Activated CD4-positive, CD25-positive, alpha-beta regulatory T cell (primary cell): ENCODE measurements around the gene TTC38.

Experiments used
- DNase-seq, 4 experiments: peaks; one replicate each; lab custom pipeline; 2025; lab: John Stamatoyannopoulos, UW

TTC38 gene

DNA sequence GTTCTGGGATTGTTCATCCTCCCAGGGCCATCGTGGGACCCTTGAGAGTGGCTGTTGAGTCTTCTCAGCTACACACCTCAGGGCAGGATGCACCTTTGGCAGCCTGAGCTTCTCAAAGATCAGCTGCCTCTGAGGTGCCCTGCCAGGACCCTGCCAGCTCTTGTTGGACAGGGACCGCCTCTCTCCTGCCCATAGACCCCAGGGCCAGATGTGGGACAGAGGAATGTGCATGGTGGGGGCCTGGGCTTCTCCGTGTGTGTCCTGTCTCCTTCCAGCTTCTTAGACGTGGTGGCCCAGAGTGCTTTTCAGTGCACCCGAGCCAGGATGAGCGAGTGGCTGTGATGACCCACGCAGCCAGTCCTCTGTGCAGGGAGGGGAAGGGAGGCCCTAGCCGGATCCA, 61.8 kb downstream of the TTC38 start:
- DNase-seq: no peak

DNA sequence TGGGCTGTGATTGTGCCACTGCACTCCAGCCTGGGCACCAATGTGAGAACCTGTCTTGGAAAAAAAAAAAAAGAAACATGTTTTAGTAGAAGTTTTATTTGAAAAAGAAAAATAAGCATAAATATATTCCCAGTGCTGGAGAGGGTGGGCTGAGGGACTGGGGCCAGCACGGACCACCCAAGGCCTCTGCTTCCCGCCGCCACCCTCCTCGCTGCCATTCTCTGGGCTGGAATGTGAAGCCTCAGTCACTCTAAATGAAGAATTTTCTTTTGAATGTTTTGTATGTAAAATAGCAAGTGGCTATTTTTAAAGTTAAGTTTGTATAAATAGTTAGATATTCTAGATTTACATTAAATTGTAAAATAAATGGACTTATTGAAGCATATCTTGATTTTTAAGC, 62.6 kb downstream of the TTC38 start:
- DNase-seq: no peak

DNA sequence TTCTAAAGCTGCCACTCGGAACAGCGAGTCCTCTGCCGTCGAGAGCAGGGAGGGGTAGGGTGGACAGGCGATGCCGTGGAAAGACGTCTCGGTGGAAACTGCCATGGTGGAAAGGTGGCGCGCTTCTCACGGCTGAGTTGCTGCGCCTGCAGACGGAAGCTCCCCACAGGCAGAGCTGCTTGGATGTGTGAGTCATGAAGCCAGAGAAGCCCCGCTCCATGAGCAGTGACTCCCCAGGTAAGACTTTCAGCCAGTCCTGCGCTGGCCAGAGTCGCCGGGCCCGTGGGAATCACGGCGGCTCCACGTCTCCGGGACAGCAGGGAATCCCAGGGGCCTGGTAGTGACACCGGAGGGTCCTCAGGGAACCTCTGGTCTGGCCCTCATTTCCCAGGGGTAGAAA, 63.7 kb downstream of the TTC38 start:
- DNase-seq: no peak

DNA sequence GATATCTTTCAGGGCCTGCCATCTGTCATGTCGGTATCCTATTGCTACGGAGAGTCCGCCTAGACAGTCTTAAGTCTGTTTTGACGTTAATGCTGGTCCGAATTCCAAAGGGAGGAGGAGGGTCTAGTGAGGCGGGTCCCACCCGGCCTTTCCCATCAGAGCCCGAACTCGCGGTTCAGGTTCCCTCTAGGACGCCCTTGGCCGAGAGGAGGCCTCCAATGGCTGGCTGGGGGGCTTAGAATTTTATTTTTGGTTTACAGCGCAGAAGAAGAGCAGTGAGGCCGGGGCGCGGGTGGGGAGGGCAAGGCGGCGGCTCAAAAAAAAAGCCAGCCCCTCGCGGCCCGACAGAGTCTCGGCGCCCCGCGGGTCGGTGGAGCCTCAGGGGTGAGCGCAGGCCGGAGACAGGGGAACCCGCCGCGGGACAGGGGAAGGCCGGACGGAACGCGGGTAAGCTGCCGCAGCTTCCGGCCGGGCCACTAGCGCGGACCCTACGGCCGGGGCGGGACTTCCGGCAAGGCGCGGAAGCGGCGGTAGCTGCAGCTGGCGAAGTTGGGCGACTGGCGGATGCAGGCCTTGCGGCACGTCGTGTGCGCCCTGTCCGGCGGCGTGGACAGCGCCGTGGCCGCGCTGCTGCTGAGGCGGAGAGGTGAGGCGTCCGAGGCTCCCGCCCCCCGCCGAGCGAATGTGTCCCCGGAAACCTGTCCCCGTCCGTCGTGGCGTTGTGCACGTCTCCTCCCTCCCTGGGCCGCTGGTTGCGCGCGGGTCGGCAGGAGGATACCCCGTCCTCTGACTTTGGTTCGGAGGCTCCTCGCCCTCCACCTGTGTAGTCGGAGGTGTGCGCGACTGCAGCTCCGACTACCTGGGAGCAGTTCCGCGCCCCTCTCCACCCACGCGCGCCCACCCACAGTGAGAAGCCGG, 67.7 kb downstream of the TTC38 start, which contains the start of gene TRMU:
TRMU (plus strand) TSS at position 514 of the 918 bp plus-strand sequence; CDS start at position 565, 51 bp downstream.
- DNase-seq: peak; percentile 54 to 60 (median 54)

DNA sequence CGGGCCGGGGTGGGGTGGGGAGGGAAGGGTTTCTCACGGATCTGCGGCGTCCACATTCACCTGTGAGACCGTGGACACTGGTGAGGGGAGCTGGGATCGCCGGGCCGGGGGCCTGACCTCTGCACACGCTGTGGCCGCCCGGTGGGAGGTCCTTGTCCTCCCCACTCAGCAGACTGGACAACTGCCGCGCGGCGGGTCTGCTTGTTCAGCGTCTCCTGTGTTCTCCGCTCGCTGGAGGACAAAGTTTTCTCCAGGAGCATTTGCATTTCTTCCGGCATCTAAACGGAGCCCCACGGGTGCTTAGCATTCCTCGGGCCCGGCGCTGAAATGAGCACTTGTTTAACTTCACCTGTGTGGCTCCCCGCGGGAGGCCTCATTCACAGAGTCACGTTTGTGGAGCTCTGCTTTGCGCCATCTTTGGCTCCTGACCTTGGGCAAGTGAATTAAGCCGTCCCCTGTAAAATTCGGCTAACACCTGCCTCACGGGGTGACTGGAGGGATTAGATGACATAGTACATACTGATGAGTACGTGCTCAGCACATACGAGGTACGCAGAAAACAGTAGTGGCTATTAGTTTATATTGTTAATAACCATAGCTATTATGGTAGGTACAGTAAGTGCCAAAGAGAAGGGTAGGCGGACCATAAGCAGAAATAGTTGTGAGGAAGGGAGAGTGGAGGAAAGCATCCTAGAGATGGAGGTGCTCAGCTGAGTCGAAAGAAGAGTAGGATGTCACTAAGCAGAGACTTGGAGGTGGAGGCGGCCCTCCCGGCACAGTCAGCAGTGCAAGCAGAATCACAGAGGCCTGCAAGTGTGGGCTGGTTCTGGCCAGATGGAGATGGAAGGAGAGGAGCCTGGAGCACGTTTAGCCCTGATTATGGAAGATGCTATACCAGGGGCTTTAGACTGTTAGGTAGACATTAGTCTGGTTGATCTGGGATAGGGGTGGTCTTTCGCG, 68.6 kb downstream of the TTC38 start:
- no peak for DNase-seq

DNA sequence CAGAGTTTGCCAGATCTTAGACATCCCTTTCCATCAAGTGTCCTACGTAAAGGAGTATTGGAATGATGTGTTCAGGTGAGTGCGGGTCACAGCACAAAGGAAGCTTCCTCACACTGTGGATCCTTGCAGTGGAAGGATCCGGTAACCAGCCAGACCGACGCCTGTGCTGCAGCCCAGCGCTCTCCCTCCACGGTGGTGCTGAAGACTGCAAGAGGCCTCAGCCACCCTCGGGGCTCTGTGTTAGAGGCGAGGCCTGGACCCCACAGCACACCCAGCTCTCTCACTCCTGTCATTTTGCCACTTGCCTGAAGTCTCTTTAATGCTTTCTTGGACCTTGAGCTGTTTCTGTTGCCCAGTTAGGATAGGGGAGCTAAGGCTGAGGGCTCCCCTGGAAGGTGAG, 70.1 kb downstream of the TTC38 start:
- no peak for DNase-seq

DNA sequence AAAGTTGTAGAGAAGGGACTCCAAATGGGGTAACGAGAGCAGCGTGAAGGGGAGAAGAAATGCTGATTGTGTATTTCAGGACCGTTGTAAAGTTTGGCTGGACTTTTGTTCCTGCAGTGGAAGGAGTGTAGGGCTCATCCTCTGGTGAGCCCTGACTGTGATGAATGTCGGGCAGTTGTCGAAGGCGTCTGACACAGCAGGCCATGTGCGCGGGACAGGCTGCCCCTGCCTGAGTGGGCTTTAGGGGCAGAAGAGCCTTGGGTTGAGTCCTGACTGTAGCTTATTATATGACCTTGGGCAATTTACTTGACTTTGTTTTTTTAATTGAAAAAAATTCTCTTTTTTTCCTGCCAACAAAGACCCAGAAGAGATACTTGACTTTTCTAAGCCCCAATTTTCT, 70.8 kb downstream of the TTC38 start:
- no peak for DNase-seq

DNA sequence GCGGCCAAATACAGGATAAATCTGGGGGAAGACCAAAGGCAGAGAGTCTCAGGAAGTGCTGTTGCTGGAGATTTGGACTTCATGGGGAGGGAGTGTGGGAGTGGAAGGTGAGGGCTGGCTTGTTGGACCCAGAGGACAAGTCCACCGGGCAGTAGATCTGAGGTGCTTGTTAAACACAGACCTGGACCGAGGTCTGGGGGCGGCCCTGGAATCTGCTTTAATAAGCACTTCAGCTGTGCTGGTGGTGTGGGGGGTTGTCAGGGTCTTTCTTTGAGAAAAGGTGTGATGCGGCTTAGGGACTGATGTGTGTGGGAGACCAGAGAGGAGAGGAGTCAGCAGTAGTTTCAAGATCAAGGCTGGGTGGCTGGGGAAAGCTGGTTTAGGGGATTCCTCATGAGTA, 72.1 kb downstream of the TTC38 start:
- DNase-seq: no peak

DNA sequence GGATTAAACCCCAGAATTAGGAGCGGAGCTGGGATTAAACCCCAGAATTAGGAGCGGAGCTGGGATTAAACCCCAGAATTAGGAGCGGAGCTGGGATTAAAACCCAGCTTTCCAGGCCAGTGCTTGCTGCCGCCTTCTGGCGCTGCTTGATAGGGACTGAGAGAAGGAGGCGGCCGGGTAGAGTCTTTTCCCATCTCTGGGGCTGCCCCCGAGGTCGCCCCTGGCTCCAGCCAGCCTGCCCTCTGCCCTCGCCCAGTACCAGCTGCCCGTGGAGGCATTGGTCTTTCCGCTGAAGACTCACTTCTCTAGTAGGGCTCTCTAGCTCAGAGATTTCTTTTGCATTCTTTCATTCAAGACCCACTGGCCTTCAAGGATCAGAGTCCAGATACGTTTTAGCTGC, 72.9 kb downstream of the TTC38 start:
- no peak for DNase-seq
